ENCODE results near the gene COL5A3. TPM values are rescaled to one million over a fixed set of nuclear protein-coding genes. Genes with fewer than 3 reads are reported as not detected.

The COL5A3 gene
- total RNA-seq, 1 experiment from 2014 or later, result 0.18 TPM

DNA sequence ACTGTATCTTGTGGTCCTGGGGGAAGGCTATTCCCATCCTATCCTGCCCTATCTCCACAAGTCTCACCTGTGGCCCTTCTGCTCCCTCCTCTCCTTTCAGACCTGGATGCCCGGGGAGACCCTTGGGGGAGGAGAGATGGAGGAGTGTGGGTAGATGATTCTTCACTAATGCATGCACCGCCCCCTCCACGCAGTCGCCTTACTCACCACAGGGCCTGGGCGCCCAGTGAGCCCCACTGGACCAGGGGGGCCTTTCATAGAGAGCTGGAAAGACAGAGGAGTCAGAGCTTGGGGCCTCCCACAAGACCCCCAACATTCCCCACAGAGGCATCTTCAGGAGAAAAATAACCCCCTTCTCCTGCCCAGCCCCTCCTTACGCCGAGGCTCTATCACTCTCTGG lies 14.3 kb downstream of the COL5A3 start:
- BruUV-seq (replicated peaks), result no TSS peak
- no peaks in the 10 kb centered on the region for H3K9me3 ChIP-seq (ENCODE audit: control insufficient read depth, insufficient read depth, low read depth, low read length)
- no peak for ATAC-seq
- intact Hi-C loops (cut with micrococcal nuclease; ENCODE audit: unreplicated experiment), result no loop called here
- no peaks in the 10 kb centered on the region for H3K36me3 ChIP-seq (ENCODE audit: control insufficient read depth, insufficient read depth, low read length)
- no peak overlapping the region for H3K27ac ChIP-seq (ENCODE audit: low read length)
- POLR2A ChIA-PET, result no interaction called here
- no peak for TF ChIP-seq POLR2AphosphoS5 (IDR thresholded peaks at IDR 0.05; ENCODE audit: low read depth, low read length)
- no peak for TF ChIP-seq SIN3A (IDR thresholded peaks at IDR 0.05; ENCODE audit: borderline replicate concordance, insufficient read depth, low read depth, low read length)
- TF ChIP-seq, protein P1, sequence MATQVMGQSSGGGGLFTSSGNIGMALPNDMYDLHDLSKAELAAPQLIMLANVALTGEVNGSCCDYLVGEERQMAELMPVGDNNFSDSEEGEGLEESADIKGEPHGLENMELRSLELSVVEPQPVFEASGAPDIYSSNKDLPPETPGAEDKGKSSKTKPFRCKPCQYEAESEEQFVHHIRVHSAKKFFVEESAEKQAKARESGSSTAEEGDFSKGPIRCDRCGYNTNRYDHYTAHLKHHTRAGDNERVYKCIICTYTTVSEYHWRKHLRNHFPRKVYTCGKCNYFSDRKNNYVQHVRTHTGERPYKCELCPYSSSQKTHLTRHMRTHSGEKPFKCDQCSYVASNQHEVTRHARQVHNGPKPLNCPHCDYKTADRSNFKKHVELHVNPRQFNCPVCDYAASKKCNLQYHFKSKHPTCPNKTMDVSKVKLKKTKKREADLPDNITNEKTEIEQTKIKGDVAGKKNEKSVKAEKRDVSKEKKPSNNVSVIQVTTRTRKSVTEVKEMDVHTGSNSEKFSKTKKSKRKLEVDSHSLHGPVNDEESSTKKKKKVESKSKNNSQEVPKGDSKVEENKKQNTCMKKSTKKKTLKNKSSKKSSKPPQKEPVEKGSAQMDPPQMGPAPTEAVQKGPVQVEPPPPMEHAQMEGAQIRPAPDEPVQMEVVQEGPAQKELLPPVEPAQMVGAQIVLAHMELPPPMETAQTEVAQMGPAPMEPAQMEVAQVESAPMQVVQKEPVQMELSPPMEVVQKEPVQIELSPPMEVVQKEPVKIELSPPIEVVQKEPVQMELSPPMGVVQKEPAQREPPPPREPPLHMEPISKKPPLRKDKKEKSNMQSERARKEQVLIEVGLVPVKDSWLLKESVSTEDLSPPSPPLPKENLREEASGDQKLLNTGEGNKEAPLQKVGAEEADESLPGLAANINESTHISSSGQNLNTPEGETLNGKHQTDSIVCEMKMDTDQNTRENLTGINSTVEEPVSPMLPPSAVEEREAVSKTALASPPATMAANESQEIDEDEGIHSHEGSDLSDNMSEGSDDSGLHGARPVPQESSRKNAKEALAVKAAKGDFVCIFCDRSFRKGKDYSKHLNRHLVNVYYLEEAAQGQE (IDR thresholded peaks at IDR 0.05; ENCODE audit: insufficient read depth in 1 of 2, low read depth in 2 of 2, low read length in 1 of 2), result no peak
- TF ChIP-seq, protein P2, sequence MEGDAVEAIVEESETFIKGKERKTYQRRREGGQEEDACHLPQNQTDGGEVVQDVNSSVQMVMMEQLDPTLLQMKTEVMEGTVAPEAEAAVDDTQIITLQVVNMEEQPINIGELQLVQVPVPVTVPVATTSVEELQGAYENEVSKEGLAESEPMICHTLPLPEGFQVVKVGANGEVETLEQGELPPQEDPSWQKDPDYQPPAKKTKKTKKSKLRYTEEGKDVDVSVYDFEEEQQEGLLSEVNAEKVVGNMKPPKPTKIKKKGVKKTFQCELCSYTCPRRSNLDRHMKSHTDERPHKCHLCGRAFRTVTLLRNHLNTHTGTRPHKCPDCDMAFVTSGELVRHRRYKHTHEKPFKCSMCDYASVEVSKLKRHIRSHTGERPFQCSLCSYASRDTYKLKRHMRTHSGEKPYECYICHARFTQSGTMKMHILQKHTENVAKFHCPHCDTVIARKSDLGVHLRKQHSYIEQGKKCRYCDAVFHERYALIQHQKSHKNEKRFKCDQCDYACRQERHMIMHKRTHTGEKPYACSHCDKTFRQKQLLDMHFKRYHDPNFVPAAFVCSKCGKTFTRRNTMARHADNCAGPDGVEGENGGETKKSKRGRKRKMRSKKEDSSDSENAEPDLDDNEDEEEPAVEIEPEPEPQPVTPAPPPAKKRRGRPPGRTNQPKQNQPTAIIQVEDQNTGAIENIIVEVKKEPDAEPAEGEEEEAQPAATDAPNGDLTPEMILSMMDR (IDR thresholded peaks at IDR 0.05), result no peak
- H3K27me3 ChIP-seq (ENCODE audit: control insufficient read depth, insufficient read depth, low read length), result no peaks in the 10 kb centered on the region
- no peak for DNase-seq (ENCODE audit: low read depth, low spot score)
- H3K4me1 ChIP-seq (ENCODE audit: control insufficient read depth, insufficient read depth, low read length), result no peaks in the 10 kb centered on the region
- no peak overlapping the region for H3K4me3 ChIP-seq (ENCODE audit: low read depth in 2 of 2, low read length in 2 of 2)
- in situ Hi-C loops (cut with HindIII; ENCODE audit: low pct_unique_long_range_greater_than_20kb, low sequenced_read_pairs), result no loop called here
- CTCF ChIA-PET, result no interaction called here

GRCh38 chr19:9995084-9995483 lies 15.2 kb downstream of the COL5A3 start:
- in situ Hi-C loops (cut with HindIII; ENCODE audit: low pct_unique_long_range_greater_than_20kb, low sequenced_read_pairs), result no loop called here
- H3K36me3 ChIP-seq (ENCODE audit: control insufficient read depth, insufficient read depth, low read length), result no peaks in the 10 kb centered on the region
- DNase-seq (ENCODE audit: low read depth, low spot score) (no peak), ATAC-seq (no peak)
- no peak overlapping the region for H3K4me3 ChIP-seq (ENCODE audit: low read depth in 2 of 2, low read length in 2 of 2)
- ChIA-PET CTCF (interaction anchor here (0.6 kb wide), 1 partner anchor 33 kb away, joined by 3 read pairs; no protein-coding TSS in a partner anchor), POLR2A (no interaction called here)
- no peaks in the 10 kb centered on the region for H3K27me3 ChIP-seq (ENCODE audit: control insufficient read depth, insufficient read depth, low read length)
- no peaks in the 10 kb centered on the region for H3K4me1 ChIP-seq (ENCODE audit: control insufficient read depth, insufficient read depth, low read length)
- H3K9me3 ChIP-seq (ENCODE audit: control insufficient read depth, insufficient read depth, low read depth, low read length), result no peaks in the 10 kb centered on the region
- H3K27ac ChIP-seq (ENCODE audit: low read length), result no peak overlapping the region
- TF ChIP-seq, protein P1 (IDR thresholded peaks at IDR 0.05; ENCODE audit: insufficient read depth in 1 of 2, low read depth in 2 of 2, low read length in 1 of 2), result no peak
- TF ChIP-seq TCF7L2 (IDR thresholded peaks at IDR 0.05; ENCODE audit: low read depth, low read length) (no peak), SIN3A (IDR thresholded peaks at IDR 0.05; ENCODE audit: borderline replicate concordance, insufficient read depth, low read depth, low read length) (no peak), POLR2AphosphoS5 (IDR thresholded peaks at IDR 0.05; ENCODE audit: low read depth, low read length) (no peak)
- TF ChIP-seq, protein P2 (IDR thresholded peaks at IDR 0.05), result no peak
- no TSS peak for BruUV-seq (replicated peaks)
- intact Hi-C loops (cut with micrococcal nuclease; ENCODE audit: unreplicated experiment), result no loop called here

Measured in Panc1 (cell line).